Measurements from ENCODE around the gene RIMBP2.

- TF ChIP-seq CTCF (optimal IDR thresholded peaks at IDR 0.05 in 1 of 3, IDR thresholded peaks at IDR 0.05 in 1 of 3, conservative IDR thresholded peaks at IDR 0.05 in 1 of 3; ENCODE audit: extremely low read depth in 1 of 3, insufficient read depth in 2 of 3, low read length in 3 of 3) (no peak), EZH2 (IDR thresholded peaks at IDR 0.05; ENCODE audit: low read length) (no peak)
Observed at GRCh38 chr12:130634866-130635265, 81.2 kb downstream of the RIMBP2 start.
